ENCODE results near the gene CRADD.
A peak's percentile ranks its signal among the peaks of the same experiment; 100 is the strongest.

CRADD gene

GRCh38 chr12:93654421-93654820 is 22.8 kb upstream of the CRADD start:
- in situ Hi-C loops (cut with HindIII; ENCODE audit: low sequenced_read_pairs): no loop called here
- no peak for DNase-seq (ENCODE audit: low read depth)
- no peak for TF ChIP-seq CTCF (IDR thresholded peaks at IDR 0.05; ENCODE audit: low read depth, low read length, missing control alignments)
- no peak overlapping the region for H3K4me3 ChIP-seq (ENCODE audit: low read depth, low read length)

GRCh38 chr12:93657071-93657470 is 20.1 kb upstream of the CRADD start:
- in situ Hi-C loops (cut with HindIII; ENCODE audit: low sequenced_read_pairs): no loop called here
- no peak for TF ChIP-seq CTCF (IDR thresholded peaks at IDR 0.05; ENCODE audit: low read depth, low read length, missing control alignments)
- no peak for DNase-seq (ENCODE audit: low read depth)

GRCh38 chr12:93661021-93661420 is 16.2 kb upstream of the CRADD start:
- no peak for TF ChIP-seq CTCF (IDR thresholded peaks at IDR 0.05; ENCODE audit: low read depth, low read length, missing control alignments)
- no peak overlapping the region for H3K4me3 ChIP-seq (ENCODE audit: low read depth, low read length)
- in situ Hi-C loops (cut with HindIII; ENCODE audit: low sequenced_read_pairs): loop anchor here (5.0 kb wide), 1 partner anchor 51 kb away; no protein-coding TSS in a partner anchor
- DNase-seq (ENCODE audit: low read depth): no peak

More at GRCh38 chr12:93657071-93657470, 20.1 kb upstream of the CRADD start:
- no peak overlapping the region for H3K4me3 ChIP-seq (ENCODE audit: low read depth, low read length)

- H3K4me3 ChIP-seq (ENCODE audit: low read depth, low read length): no peak overlapping the region
- in situ Hi-C loops (cut with HindIII; ENCODE audit: low sequenced_read_pairs): loop anchor here (5.0 kb wide), 1 partner anchor 49 kb away; no protein-coding TSS in a partner anchor
- no peak for DNase-seq (ENCODE audit: low read depth)
- no peak for TF ChIP-seq CTCF (IDR thresholded peaks at IDR 0.05; ENCODE audit: low read depth, low read length, missing control alignments)
Measured at GRCh38 chr12:93663006-93663728, 14.0 kb upstream of the CRADD start.

- no peak for TF ChIP-seq CTCF (IDR thresholded peaks at IDR 0.05; ENCODE audit: low read depth, low read length, missing control alignments)
- in situ Hi-C loops (cut with HindIII; ENCODE audit: low sequenced_read_pairs): loop anchor here (5.0 kb wide), 1 partner anchor 49 kb away; no protein-coding TSS in a partner anchor
- no peak overlapping the region for H3K4me3 ChIP-seq (ENCODE audit: low read depth, low read length)
- no peak for DNase-seq (ENCODE audit: low read depth)
Measured at GRCh38 chr12:93663729-93664084, 13.5 kb upstream of the CRADD start.

- no peak for TF ChIP-seq CTCF (IDR thresholded peaks at IDR 0.05; ENCODE audit: low read depth, low read length, missing control alignments)
- H3K4me3 ChIP-seq (ENCODE audit: low read depth, low read length): no peak overlapping the region
- in situ Hi-C loops (cut with HindIII; ENCODE audit: low sequenced_read_pairs): loop anchor here (5.0 kb wide), 1 partner anchor 48 kb away; no protein-coding TSS in a partner anchor
- DNase-seq (ENCODE audit: low read depth): peak; percentile 13
Measured at GRCh38 chr12:93664573-93665138, 12.5 kb upstream of the CRADD start.

Data from astrocyte of the cerebellum (primary cell).